NK-92 treated with Interleukin-12 subunit alpha and Interleukin-12 subunit beta, amount 100 ng/mL, for 24 hours (cell line): ENCODE results near the gene SETD4.

Source experiments
- DNase-seq: peaks from one replicate; lab custom pipeline; 2025; lab: John Stamatoyannopoulos, UW

Gene SETD4

GRCh38 chr21:36005879-36006400 lies 54.4 kb downstream of the SETD4 start:
- DNase-seq, result no peak

GRCh38 chr21:36005018-36005417 lies 55.3 kb downstream of the SETD4 start:
- no peak for DNase-seq

- DNase-seq, result no peak
These were observed 55.9 kb downstream of the SETD4 start for GRCh38 chr21:36004441-36004840.

DNA sequence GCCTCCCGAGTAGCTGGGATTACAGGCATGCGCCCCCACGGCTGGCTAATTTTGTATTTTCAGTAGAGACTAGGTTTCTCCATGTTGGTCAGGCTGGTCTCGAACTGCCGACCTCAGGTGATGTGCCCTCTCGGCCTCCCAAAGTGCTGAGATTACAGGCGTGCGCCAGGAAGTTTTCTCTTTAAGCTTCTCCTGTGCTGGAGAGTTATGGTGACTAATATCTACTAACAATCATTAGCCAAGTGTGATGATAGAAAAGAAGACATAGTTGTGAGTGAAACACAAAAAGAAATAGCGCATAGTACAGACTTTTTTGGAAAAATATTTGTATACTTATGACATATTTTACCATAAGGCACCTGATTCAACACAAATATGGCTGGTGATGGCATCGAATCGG lies 56.5 kb downstream of the SETD4 start:
- DNase-seq, result no peak

- DNase-seq, result no peak
These were observed 64.1 kb downstream of the SETD4 start for GRCh38 chr21:35996217-35996616.

- no peak for DNase-seq
These were observed 64.7 kb downstream of the SETD4 start for GRCh38 chr21:35995522-35996088.

DNA sequence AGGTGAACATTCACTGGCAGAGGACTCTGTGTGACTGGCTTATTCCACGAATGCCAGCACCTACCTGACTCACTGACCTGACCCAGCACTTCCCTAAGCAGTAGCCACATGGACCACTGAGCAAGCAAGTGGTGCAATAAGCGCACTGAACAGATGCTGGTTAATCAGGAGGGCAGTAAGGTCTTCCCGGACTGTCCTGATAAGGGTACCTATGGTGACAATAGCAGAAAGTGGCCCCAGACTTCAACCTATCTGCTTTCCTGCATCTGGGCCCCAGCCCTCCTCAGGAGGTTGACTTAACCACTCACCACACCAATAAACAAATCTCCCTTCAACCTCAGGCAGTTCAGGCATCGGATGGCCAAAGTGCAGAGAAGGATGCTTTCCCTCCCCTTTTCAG lies 65.7 kb downstream of the SETD4 start:
- DNase-seq, result no peak

- DNase-seq, result no peak
These were observed 66.3 kb downstream of the SETD4 start for GRCh38 chr21:35993875-35994490.

DNA sequence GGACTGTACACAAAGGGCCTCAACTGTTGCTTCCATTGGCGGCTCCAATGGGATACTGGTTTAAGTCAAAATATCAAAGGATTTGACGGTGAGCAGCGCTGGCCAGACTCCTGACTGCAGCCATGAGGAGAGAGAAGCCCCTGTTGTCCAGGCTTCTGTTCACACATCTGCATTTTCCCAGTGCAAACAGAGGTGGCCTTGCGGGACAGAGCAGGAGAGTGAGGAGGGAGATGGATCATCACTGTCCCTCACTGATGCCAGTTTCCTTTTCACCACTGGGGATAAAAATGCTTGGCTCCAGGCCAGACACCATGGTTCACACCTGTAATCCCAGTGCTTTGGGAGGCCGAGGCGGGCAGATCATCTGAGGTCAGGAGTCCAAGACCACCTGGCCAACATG lies 69.2 kb downstream of the SETD4 start:
- no peak for DNase-seq

DNA sequence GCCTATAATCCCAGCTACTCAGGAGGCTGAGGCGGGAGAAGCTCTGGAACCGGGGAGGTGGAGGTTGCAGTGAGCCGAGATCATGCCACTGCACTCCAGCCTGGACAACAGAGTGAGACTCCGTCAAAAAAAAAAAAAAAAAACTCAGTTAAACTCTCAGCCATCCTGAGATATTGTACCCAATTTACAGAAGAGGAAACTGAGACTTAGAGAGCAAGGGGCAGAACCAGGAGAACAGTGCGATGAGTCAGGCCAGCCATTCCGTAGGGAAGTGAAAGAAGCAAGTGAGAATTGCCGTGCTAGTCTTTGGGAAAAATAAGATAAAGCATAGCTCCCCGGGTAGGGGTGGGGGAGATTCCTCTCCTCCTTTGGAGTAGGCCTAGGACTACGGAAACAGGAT lies 69.7 kb downstream of the SETD4 start:
- no peak for DNase-seq

GRCh38 chr21:35989138-35989735 lies 71.1 kb downstream of the SETD4 start:
- DNase-seq, result no peak

DNA sequence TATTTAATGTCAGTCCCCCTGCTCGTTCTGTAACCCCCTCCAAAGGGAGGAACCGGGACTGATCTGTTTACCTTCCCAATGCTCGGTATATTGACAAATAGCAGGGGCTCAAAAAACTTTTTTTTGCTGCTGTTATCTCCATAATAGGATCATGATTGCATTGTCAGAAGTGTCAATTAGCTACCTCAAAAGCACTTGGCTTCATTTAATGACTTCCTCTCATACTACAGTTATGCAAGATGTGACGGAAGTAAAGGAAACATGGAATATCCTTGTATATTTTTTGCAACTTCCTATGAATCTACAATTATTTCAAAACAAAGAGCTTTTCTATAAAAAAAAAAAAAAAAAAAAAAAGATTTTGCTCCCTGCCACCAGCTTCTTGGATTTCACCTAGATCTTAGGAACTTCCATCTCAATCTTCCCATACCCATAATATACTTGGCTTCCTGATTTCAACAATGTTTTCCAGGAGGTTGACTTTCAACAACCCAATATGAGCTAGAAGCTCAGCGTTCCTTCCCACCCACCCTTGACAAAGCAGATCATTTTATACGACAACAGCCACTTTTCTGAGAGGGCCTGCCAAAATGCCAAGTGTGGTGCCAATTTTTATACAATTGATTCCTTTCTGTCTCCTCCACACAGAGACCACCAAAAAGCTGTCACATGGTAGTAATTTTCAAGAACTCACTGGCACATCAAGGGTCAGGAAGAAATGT lies 71.7 kb downstream of the SETD4 start:
- DNase-seq, result no peak

- DNase-seq, result no peak
These were observed 72.9 kb downstream of the SETD4 start for GRCh38 chr21:35987475-35987874.

GRCh38 chr21:35984654-35985361 lies 75.5 kb downstream of the SETD4 start:
- DNase-seq, result no peak
